ENCODE data around the gene PHLPP1. TPM values are rescaled to one million over a fixed set of nuclear protein-coding genes. Genes with fewer than 3 reads are reported as not detected.

PHLPP1 gene
- total RNA-seq, 2 donors from 2014 or later = 22.1 to 24.2 TPM

GRCh38 chr18:62788876-62789275 is 73.5 kb downstream of the PHLPP1 start:
- H3K9ac ChIP-seq (ENCODE audit: low read depth in 2 of 2, low read length in 2 of 2) = no peak overlapping the region
- no peak overlapping the region for H3K4me3 ChIP-seq
- no peak overlapping the region for H3K27ac ChIP-seq
- H3K4me1 ChIP-seq = no peaks in the 10 kb centered on the region
- TF ChIP-seq CTCF (IDR thresholded peaks at IDR 0.05) = no peak
- no peaks in the 10 kb centered on the region for H3K9me3 ChIP-seq
- H3K27me3 ChIP-seq = no peaks in the 10 kb centered on the region
- intact Hi-C loops (cut with DNase I) = no loop called here
- H3K36me3 ChIP-seq = no peaks in the 10 kb centered on the region
- peak; percentile 60 for DNase-seq

GRCh38 chr18:62790871-62791772 is 75.8 kb downstream of the PHLPP1 start:
- no peaks in the 10 kb centered on the region for H3K36me3 ChIP-seq
- intact Hi-C loops (cut with DNase I) = loop anchor here (10.0 kb wide), 1 partner anchor 66 kb away; no protein-coding TSS in a partner anchor
- no peak overlapping the region for H3K9ac ChIP-seq (ENCODE audit: low read depth in 2 of 2, low read length in 2 of 2)
- no peak overlapping the region for H3K27ac ChIP-seq
- no peak for DNase-seq
- no peak overlapping the region for H3K4me3 ChIP-seq
- no peaks in the 10 kb centered on the region for H3K27me3 ChIP-seq
- no peaks in the 10 kb centered on the region for H3K9me3 ChIP-seq
- no peak for TF ChIP-seq CTCF (IDR thresholded peaks at IDR 0.05)
- H3K4me1 ChIP-seq = no peaks in the 10 kb centered on the region

DNA sequence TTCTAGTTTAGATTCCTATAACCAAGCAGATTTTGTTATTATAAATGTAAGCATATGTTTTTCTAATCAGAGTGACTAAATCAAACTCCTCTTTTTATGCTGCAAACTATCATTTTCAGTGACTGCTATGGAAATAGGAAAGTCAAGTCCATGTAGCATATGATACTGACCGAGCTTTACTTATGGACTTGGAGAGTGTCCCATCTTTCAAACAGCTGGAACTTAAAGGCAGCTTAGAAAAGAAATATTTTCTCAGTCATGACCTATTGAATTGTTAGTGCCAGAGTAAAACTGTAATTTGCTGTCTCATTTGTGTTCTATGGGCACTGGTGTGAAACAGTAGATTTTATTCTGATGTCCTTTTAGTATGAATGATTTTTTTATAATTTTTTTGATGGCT is 76.7 kb downstream of the PHLPP1 start:
- DNase-seq = no peak
- Histone ChIP-seq H3K9me3 (no peaks in the 10 kb centered on the region), H3K27ac (no peak overlapping the region), H3K4me3 (no peak overlapping the region), H3K36me3 (no peaks in the 10 kb centered on the region), H3K4me1 (no peaks in the 10 kb centered on the region), H3K9ac (ENCODE audit: low read depth in 2 of 2, low read length in 2 of 2) (no peak overlapping the region), H3K27me3 (no peaks in the 10 kb centered on the region)
- TF ChIP-seq CTCF (IDR thresholded peaks at IDR 0.05) = no peak
- intact Hi-C loops (cut with DNase I) = loop anchor here (10.0 kb wide), 1 partner anchor 67 kb away; no protein-coding TSS in a partner anchor

- H3K9me3 ChIP-seq = no peaks in the 10 kb centered on the region
- no peaks in the 10 kb centered on the region for H3K4me1 ChIP-seq
- no peak overlapping the region for H3K4me3 ChIP-seq
- no peaks in the 10 kb centered on the region for H3K27me3 ChIP-seq
- no peaks in the 10 kb centered on the region for H3K36me3 ChIP-seq
- intact Hi-C loops (cut with DNase I) = loop anchor here (10.0 kb wide), 1 partner anchor 71 kb away; no protein-coding TSS in a partner anchor
- DNase-seq = no peak
- H3K27ac ChIP-seq = no peak overlapping the region
- TF ChIP-seq CTCF (IDR thresholded peaks at IDR 0.05) = no peak
- no peak overlapping the region for H3K9ac ChIP-seq (ENCODE audit: low read depth in 2 of 2, low read length in 2 of 2)
Measured at GRCh38 chr18:62795813-62796212, 80.5 kb downstream of the PHLPP1 start.

DNA sequence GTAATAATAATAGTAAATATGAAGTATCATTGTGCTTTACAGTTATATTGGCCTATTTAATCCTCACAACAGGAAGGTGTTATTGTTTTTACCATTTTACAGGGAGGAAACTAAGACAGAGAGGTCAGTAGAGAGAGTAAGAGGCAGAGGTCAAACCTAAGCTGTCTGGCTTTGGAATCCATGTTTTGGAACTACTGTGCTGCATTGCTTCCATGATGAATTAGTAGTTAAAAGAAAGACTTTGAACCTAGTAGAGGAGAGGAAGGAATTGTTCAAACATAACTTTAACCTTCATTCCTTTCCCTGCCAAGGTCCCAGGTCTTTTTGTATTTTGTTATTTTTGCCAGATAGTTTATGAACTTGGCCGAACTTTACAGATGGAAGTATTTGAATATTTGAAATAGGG is 80.9 kb downstream of the PHLPP1 start:
- H3K9ac ChIP-seq (ENCODE audit: low read depth in 2 of 2, low read length in 2 of 2) = no peak overlapping the region
- DNase-seq = no peak
- no peak for TF ChIP-seq CTCF (IDR thresholded peaks at IDR 0.05)

More for the DNA sequence above, 80.9 kb downstream of the PHLPP1 start:
- Histone ChIP-seq H3K27me3 (no peaks in the 10 kb centered on the region), H3K4me1 (no peaks in the 10 kb centered on the region), H3K9me3 (no peaks in the 10 kb centered on the region), H3K27ac (no peak overlapping the region), H3K36me3 (no peaks in the 10 kb centered on the region), H3K4me3 (no peak overlapping the region)
- intact Hi-C loops (cut with DNase I) = loop anchor here (10.0 kb wide), 1 partner anchor 71 kb away; no protein-coding TSS in a partner anchor
